SK-N-SH treated with all-trans-retinoic acid at 6 μM for 48 hours (cell line): ENCODE results near the gene C1QTNF5.

Experiments
- ATAC-seq: fragments of 200-7000 bp; cut with Tn5 transposase; 3 replicates; pipeline ENCODE4 v1.9.1; 2020; ENCODE audit warnings: mild to moderate bottlenecking, moderate library complexity
- BACH2 ChIP-seq: fragments of 250-450 bp; sonication (Bioruptor Pico); IDR thresholded peaks from 2 replicates; pipeline ENCODE4 v1.9.0; 2021; ENCODE audit warnings: mild to moderate bottlenecking, borderline replicate concordance
- ESRRG ChIP-seq: fragments of 250-450 bp; sonication (Bioruptor Pico); IDR thresholded peaks from 2 replicates; pipeline ENCODE4 v1.6.1; 2021; ENCODE audit warnings: mild to moderate bottlenecking
- GLIS3 ChIP-seq: fragments of 250-450 bp; sonication (Bioruptor Pico); IDR thresholded peaks from 2 replicates; pipeline ENCODE4 v1.5.0; 2020; ENCODE audit warnings: mild to moderate bottlenecking, moderate library complexity
- ISL1 ChIP-seq: fragments of 250-450 bp; sonication (Bioruptor Pico); IDR thresholded peaks from 2 replicates; pipeline ENCODE4 v2.1.2; 2022; ENCODE audit warnings: mild to moderate bottlenecking, moderate library complexity
- OSR1 ChIP-seq: fragments of 250-450 bp; sonication (Bioruptor Pico); IDR thresholded peaks from 2 replicates; pipeline ENCODE4 v1.8.0; 2022; ENCODE audit warnings: moderate library complexity, mild to moderate bottlenecking, inconsistent platforms
- RARB ChIP-seq: fragments of 250-450 bp; sonication (Bioruptor Pico); IDR thresholded peaks from 2 replicates; pipeline ENCODE4 v1.8.0; 2021; ENCODE audit warnings: mild to moderate bottlenecking, moderate library complexity
- TCF4 ChIP-seq: fragments of 250-450 bp; sonication (Bioruptor Pico); IDR thresholded peaks from 2 replicates; pipeline ENCODE4 v1.8.0; 2021; ENCODE audit warnings: mild to moderate bottlenecking, moderate library complexity, borderline replicate concordance
- ZFP3 ChIP-seq: fragments of 250-450 bp; sonication (Bioruptor Pico); IDR thresholded peaks from 2 replicates; pipeline ENCODE4 v1.5.0; 2020; ENCODE audit warnings: mild to moderate bottlenecking, moderate library complexity
- ZFP30 ChIP-seq: fragments of 450-650 bp; formaldehyde crosslinking; IDR thresholded peaks from 2 replicates; pipeline ENCODE4 v1.5.0; 2022; ENCODE audit warnings: mild to moderate bottlenecking, moderate library complexity
- ZNF565 ChIP-seq: fragments of 450-650 bp; formaldehyde crosslinking; conservative IDR thresholded peaks from 2 replicates; pipeline ENCODE4 v1.5.0; 2020; ENCODE audit warnings: low read depth, mild to moderate bottlenecking, moderate library complexity
- ZNF8 ChIP-seq: fragments of 450-650 bp; formaldehyde crosslinking; IDR thresholded peaks from 2 replicates; pipeline ENCODE4 v1.5.0; 2020; ENCODE audit warnings: mild to moderate bottlenecking, moderate library complexity
- TF ChIP-seq, protein P1 (sequence below): fragments of 250-450 bp; sonication (Bioruptor Pico); IDR thresholded peaks from 2 replicates; pipeline ENCODE4 v1.5.1; 2020; ENCODE audit warnings: low read depth, mild to moderate bottlenecking, moderate library complexity
- TF ChIP-seq, protein P2 (sequence below): fragments of 250-450 bp; sonication (Bioruptor Pico); IDR thresholded peaks from 2 replicates; pipeline ENCODE4 v1.5.0; 2020; ENCODE audit warnings: mild to moderate bottlenecking, moderate library complexity
- TF ChIP-seq, protein P3 (sequence below): fragments of 250-450 bp; sonication (Bioruptor Pico); IDR thresholded peaks from 2 replicates; pipeline ENCODE4 v1.8.0; 2020; ENCODE audit warnings: mild to moderate bottlenecking, moderate library complexity, borderline replicate concordance
- TF ChIP-seq, protein P4 (sequence below): fragments of 250-450 bp; sonication (Bioruptor Pico); IDR thresholded peaks from 2 replicates; pipeline ENCODE4 v1.5.1; 2021; ENCODE audit warnings: mild to moderate bottlenecking, moderate library complexity

The C1QTNF5 gene

DNA sequence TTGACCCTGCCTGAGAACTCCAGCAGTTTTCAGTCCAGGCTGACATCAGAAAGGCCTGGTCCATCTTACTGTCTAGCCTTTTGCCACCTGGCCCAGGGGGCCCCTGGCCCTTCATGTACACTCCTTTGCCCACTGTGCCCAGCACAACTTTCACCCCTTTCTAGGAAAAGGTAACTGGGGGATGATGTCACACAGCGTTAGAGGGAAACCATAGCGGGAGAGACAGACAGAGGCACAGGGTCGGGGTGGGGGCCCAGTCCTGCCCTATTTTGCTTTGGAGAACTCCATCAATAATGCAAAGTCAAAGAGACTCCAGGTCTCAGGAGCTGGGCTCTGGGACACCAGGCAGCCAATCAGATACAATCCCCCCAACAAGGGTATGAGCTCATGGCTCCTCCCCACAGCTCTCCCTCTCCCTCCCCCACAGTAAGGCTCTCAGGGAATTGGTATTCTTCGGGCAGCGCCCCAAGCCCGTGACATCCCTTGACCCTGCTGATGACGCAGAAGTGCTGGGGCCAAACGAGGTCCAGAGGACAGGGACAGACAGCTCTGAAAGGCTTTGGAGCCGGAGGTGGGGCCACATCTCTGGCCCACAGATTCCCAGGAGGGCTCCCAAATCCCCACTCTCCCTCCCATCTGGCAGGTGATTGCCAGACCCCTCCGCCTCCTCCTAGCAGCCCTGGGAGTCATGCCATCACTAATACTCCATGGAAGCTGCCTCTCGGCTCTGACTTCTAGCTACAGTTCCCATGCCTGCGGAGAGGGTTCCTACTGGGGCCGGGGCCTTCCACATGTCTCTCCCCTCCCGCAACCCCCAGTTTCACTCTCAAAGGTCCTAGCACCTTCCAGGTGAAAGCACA is 34.9 kb upstream of the C1QTNF5 start:
- no peak for ATAC-seq
- TF ChIP-seq OSR1 (CRISPR knock-in tag), result no peak
- no peak for TF ChIP-seq ISL1 (CRISPR knock-in tag)
- TF ChIP-seq, protein P1, sequence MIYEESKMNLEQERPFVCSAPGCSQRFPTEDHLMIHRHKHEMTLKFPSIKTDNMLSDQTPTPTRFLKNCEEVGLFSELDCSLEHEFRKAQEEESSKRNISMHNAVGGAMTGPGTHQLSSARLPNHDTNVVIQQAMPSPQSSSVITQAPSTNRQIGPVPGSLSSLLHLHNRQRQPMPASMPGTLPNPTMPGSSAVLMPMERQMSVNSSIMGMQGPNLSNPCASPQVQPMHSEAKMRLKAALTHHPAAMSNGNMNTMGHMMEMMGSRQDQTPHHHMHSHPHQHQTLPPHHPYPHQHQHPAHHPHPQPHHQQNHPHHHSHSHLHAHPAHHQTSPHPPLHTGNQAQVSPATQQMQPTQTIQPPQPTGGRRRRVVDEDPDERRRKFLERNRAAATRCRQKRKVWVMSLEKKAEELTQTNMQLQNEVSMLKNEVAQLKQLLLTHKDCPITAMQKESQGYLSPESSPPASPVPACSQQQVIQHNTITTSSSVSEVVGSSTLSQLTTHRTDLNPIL (CRISPR knock-in tag), result no peak
- TF ChIP-seq BACH2 (CRISPR knock-in tag), result no peak
- no peak for TF ChIP-seq ESRRG (CRISPR knock-in tag)
- no peak for TF ChIP-seq GLIS3
- TF ChIP-seq ZNF8, result no peak

DNA sequence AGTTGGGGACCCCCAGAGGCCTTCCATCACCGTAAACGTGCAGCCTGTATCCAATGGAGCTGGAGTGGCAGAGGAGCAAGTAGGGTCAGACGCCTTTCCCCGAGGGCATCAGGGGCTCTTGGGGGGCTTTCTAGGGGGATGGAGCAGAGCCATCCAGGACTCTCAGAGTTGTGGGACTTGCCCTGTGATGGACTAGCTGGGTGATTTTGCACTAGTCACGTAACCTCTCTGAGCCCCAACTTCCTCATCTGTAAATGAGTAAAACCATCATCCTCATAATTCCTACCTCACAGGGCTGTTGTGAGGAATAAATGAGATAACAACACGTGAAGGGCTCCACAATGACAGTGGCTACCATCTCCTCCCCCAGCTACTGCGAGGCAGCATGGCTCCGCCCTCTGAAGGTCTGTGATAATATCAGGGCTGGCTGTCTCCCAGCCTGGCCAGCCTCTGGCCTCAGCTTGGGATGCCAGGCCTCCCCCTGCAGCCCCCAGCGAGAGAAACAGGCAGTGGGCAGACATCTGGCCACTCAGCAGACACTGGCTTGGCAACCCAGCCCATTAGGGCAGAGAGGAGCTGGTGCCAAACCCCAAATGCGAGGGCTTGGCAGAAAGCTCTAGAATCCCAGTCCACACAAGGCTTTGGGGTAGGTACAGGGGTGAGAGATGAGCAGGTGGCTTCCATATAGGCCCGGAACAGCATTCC is 34.1 kb upstream of the C1QTNF5 start:
- TF ChIP-seq RARB (CRISPR knock-in tag), result no peak
- TF ChIP-seq TCF4 (CRISPR knock-in tag), result peak; percentile 55; the same call in 1 of the 2 replicates
- TF ChIP-seq, protein P2, sequence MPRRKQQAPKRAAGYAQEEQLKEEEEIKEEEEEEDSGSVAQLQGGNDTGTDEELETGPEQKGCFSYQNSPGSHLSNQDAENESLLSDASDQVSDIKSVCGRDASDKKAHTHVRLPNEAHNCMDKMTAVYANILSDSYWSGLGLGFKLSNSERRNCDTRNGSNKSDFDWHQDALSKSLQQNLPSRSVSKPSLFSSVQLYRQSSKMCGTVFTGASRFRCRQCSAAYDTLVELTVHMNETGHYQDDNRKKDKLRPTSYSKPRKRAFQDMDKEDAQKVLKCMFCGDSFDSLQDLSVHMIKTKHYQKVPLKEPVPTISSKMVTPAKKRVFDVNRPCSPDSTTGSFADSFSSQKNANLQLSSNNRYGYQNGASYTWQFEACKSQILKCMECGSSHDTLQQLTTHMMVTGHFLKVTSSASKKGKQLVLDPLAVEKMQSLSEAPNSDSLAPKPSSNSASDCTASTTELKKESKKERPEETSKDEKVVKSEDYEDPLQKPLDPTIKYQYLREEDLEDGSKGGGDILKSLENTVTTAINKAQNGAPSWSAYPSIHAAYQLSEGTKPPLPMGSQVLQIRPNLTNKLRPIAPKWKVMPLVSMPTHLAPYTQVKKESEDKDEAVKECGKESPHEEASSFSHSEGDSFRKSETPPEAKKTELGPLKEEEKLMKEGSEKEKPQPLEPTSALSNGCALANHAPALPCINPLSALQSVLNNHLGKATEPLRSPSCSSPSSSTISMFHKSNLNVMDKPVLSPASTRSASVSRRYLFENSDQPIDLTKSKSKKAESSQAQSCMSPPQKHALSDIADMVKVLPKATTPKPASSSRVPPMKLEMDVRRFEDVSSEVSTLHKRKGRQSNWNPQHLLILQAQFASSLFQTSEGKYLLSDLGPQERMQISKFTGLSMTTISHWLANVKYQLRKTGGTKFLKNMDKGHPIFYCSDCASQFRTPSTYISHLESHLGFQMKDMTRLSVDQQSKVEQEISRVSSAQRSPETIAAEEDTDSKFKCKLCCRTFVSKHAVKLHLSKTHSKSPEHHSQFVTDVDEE (CRISPR knock-in tag), result 0 out of 2 replicates have a peak, but pooled peaks have one; percentile 27
- TF ChIP-seq, all 23 proteins: peak for 2

DNA sequence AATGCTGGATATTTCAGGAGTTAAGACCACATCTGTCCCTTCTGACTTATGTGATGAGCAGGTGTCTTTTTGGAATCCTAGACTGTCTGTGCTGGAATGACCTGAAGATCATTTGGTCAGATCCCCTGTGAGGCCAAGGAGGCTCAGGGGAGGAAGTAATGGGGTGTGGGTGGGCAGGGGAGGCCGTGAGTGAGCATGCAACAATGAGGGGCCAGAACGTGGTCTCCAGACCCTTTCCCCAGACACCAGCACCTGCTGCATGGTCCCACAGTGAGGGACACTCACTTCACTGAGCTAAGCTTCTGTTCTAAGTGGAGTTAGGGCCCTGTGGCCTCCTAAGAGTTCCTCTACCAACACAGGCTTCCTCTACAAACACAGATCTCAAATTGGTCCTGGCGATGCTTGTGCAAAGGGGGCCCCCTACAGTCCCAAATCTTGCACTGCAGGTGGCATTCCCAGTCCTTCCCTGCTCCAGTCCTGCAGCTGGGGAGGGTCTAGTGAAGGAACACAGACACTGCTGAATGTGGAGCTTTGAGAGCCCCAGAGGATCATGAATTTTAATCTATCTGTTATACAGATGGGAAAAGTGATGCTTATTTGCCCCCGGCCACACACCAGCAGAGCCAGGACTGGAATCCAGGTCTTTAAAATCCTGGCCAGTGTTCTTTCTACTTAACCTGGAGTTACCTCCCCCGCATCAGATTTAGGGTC is 33.4 kb upstream of the C1QTNF5 start:
- ATAC-seq, result peak; percentile 84
- no peak for TF ChIP-seq OSR1 (CRISPR knock-in tag)
- TF ChIP-seq ZFP3 (CRISPR knock-in tag), result peak; percentile 97

More for the DNA sequence above, 34.1 kb upstream of the C1QTNF5 start:
- ATAC-seq, result peak; percentile 65

DNA sequence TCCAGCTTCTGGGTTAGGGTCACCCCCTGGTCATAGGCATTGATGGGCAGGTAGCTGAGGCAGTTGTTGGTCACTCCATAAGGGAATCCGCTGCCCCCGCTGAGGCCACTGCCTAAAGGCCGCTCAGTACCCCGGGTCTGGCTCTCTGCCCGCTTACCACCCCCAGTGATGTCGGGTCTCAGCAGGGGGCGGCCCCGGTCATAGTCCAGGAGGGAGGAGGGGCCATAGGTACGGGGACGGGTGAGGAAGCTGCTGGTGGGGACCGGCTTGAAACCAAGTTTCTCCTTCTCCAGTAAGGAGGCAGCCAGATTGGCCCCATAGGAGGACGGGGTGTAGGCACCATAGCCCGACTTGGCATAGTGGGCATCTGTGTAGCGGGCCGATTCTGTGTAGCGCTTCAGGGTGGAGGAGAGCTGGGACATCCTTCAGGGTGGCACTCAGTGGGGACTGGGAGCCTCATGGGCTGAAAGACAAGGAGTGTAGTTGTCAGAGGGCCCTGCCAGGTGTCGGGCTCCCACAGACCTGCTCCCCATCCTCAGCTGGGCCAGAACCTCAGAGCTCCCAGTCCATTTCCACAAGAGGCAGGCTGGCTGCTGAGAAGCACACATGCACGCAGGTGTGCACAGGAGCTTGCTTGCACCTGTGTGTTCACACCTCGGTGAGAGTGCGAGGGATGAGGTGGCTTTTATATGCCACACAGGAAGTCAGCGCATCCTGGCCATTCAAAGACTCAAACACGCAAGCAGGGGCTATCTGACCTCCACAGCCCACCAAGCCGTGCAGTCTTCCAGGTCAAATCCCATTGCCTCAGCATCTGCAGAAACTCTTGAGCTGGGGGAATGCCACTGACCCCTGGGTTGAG is 32.6 kb upstream of the C1QTNF5 start:
- no peak for ATAC-seq
- TF ChIP-seq, protein P3, sequence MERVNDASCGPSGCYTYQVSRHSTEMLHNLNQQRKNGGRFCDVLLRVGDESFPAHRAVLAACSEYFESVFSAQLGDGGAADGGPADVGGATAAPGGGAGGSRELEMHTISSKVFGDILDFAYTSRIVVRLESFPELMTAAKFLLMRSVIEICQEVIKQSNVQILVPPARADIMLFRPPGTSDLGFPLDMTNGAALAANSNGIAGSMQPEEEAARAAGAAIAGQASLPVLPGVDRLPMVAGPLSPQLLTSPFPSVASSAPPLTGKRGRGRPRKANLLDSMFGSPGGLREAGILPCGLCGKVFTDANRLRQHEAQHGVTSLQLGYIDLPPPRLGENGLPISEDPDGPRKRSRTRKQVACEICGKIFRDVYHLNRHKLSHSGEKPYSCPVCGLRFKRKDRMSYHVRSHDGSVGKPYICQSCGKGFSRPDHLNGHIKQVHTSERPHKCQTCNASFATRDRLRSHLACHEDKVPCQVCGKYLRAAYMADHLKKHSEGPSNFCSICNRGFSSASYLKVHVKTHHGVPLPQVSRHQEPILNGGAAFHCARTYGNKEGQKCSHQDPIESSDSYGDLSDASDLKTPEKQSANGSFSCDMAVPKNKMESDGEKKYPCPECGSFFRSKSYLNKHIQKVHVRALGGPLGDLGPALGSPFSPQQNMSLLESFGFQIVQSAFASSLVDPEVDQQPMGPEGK (CRISPR knock-in tag), result no peak
- no peak for TF ChIP-seq ZNF565 (CRISPR knock-in tag)
- TF ChIP-seq ZFP30 (CRISPR knock-in tag), result no peak
- no peak for TF ChIP-seq BACH2 (CRISPR knock-in tag)
- TF ChIP-seq, protein P4, sequence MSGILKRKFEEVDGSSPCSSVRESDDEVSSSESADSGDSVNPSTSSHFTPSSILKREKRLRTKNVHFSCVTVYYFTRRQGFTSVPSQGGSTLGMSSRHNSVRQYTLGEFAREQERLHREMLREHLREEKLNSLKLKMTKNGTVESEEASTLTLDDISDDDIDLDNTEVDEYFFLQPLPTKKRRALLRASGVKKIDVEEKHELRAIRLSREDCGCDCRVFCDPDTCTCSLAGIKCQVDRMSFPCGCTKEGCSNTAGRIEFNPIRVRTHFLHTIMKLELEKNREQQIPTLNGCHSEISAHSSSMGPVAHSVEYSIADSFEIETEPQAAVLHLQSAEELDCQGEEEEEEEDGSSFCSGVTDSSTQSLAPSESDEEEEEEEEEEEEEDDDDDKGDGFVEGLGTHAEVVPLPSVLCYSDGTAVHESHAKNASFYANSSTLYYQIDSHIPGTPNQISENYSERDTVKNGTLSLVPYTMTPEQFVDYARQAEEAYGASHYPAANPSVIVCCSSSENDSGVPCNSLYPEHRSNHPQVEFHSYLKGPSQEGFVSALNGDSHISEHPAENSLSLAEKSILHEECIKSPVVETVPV (CRISPR knock-in tag), result no peak
- TF ChIP-seq OSR1 (CRISPR knock-in tag), result no peak
- no peak for TF ChIP-seq GLIS3
- TF ChIP-seq, protein P1 (CRISPR knock-in tag), result no peak
